ENCODE measurements around the gene TNKS1BP1.
A peak's percentile ranks its signal among the peaks of the same experiment; 100 is the strongest.
"Not testable (repeated sequence)": the region's sequence is repeated elsewhere in the genome, so short reads cannot be mapped to it uniquely, and the experiment has no call there.

The TNKS1BP1 gene

GRCh38 chr11:57287884-57288283 is 36.9 kb downstream of the TNKS1BP1 start:
- no peak for DNase-seq

- DNase-seq = no peak
Observed at GRCh38 chr11:57283231-57283990, 41.3 kb downstream of the TNKS1BP1 start.

GRCh38 chr11:57281546-57281945 is 43.2 kb downstream of the TNKS1BP1 start:
- DNase-seq = not testable (repeated sequence)

- DNase-seq = no peak
Observed at GRCh38 chr11:57279116-57279515, 45.6 kb downstream of the TNKS1BP1 start.

GRCh38 chr11:57278721-57279095 is 46.0 kb downstream of the TNKS1BP1 start:
- no peak for DNase-seq

- peak; percentile 13 to 43 for DNase-seq
Observed at GRCh38 chr11:57277845-57278720, 46.7 kb downstream of the TNKS1BP1 start.

GRCh38 chr11:57276971-57277675 is 47.6 kb downstream of the TNKS1BP1 start:
- no peak for DNase-seq

- DNase-seq = no peak
Observed at GRCh38 chr11:57276169-57276970, 48.4 kb downstream of the TNKS1BP1 start.

- DNase-seq = no peak
Observed at GRCh38 chr11:57275582-57275981, 49.2 kb downstream of the TNKS1BP1 start.

- DNase-seq = no peak
Observed at GRCh38 chr11:57274904-57275498, 49.8 kb downstream of the TNKS1BP1 start.

GRCh38 chr11:57273448-57274058 is 51.2 kb downstream of the TNKS1BP1 start:
- DNase-seq = no peak

GRCh38 chr11:57269571-57270021 is 55.2 kb downstream of the TNKS1BP1 start:
- DNase-seq = peak in 1 of 2 experiments; percentile 41

GRCh38 chr11:57266157-57266556 is 58.6 kb downstream of the TNKS1BP1 start:
- no peak for DNase-seq

- DNase-seq = no peak
Observed at GRCh38 chr11:57263351-57263750, 61.4 kb downstream of the TNKS1BP1 start.

- no peak for DNase-seq
Observed at GRCh38 chr11:57262157-57262556, 62.6 kb downstream of the TNKS1BP1 start.

- DNase-seq = no peak
Observed at GRCh38 chr11:57260937-57261783, 63.6 kb downstream of the TNKS1BP1 start.

GRCh38 chr11:57256119-57256518 is 68.6 kb downstream of the TNKS1BP1 start:
- no peak for DNase-seq

GRCh38 chr11:57255618-57256017 is 69.1 kb downstream of the TNKS1BP1 start:
- no peak for DNase-seq

- no peak for DNase-seq
Observed at GRCh38 chr11:57254631-57255030, 70.1 kb downstream of the TNKS1BP1 start.

GRCh38 chr11:57251491-57252104 is 73.2 kb downstream of the TNKS1BP1 start:
- DNase-seq = no peak

All from NCI-H2081 (cell line).